Left colon (tissue), 2 donors: ENCODE measurements around the gene STX5. TPM values are rescaled to one million over a fixed set of nuclear protein-coding genes. Genes with fewer than 3 reads are reported as not detected.
"Not testable (repeated sequence)": the region's sequence is repeated elsewhere in the genome, so short reads cannot be mapped to it uniquely, and the experiment has no call there.

Source experiments
- ATAC-seq: fragments of 200-7000 bp; cut with Tn5 transposase; one replicate; pipeline ENCODE4 v1.9.1; 2020; ENCODE audit warnings: mild to moderate bottlenecking, moderate library complexity
- DNase-seq, 2 donors: peaks; one replicate each; pipeline ENCODE4 v3.0.0-alpha.2; 2020
- intact Hi-C, 2 donors: fragments of 100-400 bp; cut with DNase I in 1 of 2; cut with micrococcal nuclease in 1 of 2; formaldehyde crosslinking; loops; one replicate each; pipeline versions ENCODE4 v1.11.2 to v1.14.0; 2022; cut with DNase I, micrococcal nuclease
- total RNA-seq, 2 donors: library from RNA; stranded (reverse); fragmentation: NEBNext Ultra II Directional; extraction: Animal tissue kit (Norgen Biotek cat#: 25700); gene quantifications; one replicate each; pipeline ENCODE4 v1.2.1, GENCODE V29; 2021
- donor health status: DM: no; HTN: no; CAD: no.
- donor health status: DM: yes; HTN: yes; CAD: no.

Gene STX5
- total RNA-seq, 2 donors from 2014 or later: 37.7 to 39.6 TPM

- DNase-seq (peak; percentile 96 to 97), ATAC-seq (peak; percentile 96)
- intact Hi-C loops: no loop called here
Measured at GRCh38 chr11:62855571-62856332, 23.9 kb upstream of the STX5 start.

- DNase-seq: no peak
- intact Hi-C loops: no loop called here
- peak; percentile 15 for ATAC-seq
Measured at GRCh38 chr11:62854825-62855570, 23.1 kb upstream of the STX5 start.

GRCh38 chr11:62854013-62854824 is 22.4 kb upstream of the STX5 start:
- intact Hi-C loops: no loop called here
- no peak for DNase-seq
- no peak for ATAC-seq

DNA sequence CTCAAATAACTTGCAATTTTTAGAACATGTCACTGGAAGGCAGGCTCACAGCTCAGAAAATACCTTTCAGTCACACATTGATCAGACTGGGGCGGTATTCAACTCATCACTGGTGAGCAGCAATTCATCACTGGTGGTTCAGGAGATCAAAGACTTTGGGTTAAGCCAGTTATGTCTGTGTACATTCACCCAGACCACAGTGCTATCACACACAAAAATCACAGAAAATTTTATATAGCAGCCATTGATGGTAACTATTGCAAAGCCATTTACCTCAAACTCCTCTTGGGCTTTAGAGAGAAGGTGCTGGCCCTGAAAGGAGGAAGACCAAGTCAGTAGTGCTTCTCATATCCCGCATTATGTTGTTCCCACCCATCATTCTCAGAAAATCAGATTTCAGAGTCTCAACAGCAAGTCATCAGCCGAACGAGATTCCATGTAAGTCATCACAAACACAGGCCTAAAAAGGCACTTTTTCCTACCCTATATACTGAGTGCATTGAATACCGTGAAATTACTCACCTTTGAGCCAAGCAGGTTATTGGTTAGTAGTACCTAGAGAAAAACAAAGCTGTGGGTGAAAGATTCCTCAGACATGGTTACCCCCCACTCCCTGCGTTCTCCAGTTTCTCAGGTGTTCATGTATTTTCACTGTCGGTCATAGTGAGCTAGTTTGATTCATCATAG is 21.6 kb upstream of the STX5 start:
- ATAC-seq (no peak), DNase-seq (no peak)
- intact Hi-C loops: no loop called here

- ATAC-seq (no peak), DNase-seq (no peak)
- intact Hi-C loops: no loop called here
Measured at GRCh38 chr11:62852523-62853188, 20.8 kb upstream of the STX5 start.

- ATAC-seq: no peak
- intact Hi-C loops: no loop called here
- DNase-seq: no peak
Measured at GRCh38 chr11:62851807-62852522, 20.1 kb upstream of the STX5 start.

DNA sequence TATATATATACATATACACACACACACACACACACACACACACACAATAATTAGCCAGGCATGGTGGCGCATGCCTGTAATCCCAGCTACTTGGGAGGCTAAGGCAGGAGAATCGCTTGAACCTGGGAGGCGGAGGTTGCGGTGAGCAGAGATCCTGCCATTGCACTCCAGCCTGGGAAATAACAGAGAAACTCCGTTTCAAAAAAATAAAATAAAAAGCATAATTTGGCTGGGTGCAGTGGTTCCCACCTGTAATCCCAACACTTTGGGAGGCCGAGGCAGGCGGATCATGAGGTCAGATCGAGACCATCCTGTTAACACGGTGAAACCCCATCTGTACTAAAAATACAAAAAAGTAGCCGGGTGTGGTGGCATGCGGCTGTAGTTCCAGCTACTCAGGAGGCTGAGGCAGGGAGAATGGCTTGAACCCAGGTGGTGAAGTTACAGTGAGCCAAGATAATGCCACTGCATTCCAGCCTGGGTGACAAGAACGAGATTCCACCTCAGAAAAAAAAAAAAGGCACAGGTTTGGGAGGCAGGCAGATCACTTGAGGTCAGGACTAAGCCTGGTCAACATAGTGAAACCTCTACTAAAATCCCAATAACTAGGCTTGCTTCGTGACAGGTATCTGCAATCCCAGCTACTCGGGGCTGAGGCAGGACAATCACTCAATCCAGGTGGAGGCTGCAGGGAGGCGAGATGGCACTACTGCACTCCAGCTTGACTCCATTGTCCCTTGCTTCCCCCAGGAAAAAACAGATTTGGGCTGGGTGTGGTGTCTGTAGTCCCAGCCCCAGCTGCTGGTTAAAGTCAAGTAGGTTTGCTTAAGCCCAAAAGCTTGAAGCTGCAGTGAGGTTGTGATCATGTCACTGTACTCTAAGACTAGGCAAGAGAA is 19.3 kb upstream of the STX5 start:
- intact Hi-C loops: no loop called here
- DNase-seq (no peak), ATAC-seq (no peak)

DNA sequence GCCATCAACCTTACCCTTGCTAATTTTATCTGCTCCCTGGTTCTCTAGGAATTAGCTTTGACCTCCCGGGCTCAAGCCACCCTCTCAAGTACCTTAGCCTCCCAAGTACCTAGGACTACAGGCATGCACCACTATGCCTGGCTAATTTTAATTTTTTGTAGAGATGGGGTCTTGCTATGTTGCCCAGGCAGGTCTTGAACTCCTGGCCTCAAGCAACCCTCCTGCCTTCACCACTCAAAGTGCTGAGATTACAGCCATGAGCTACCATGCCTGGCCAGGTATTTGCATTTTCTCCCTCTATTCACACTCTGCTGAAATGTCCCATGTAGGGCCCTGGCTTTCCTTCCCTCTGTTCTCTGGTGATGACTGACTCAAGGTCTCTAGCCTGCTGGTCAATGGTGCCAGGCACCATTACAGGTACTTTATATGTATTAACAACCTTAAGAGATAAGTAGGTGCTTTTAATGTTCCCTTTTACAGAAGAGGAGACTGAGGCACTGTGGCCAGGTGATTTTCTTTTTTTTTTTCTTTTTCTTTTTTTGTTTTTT is 16.0 kb upstream of the STX5 start:
- intact Hi-C loops: no loop called here
- DNase-seq (no peak), ATAC-seq (no peak)

GRCh38 chr11:62846177-62846576 is 14.3 kb upstream of the STX5 start:
- no peak for ATAC-seq
- intact Hi-C loops: no loop called here
- no peak for DNase-seq

- intact Hi-C loops: no loop called here
- DNase-seq (no peak), ATAC-seq (no peak)
Measured at GRCh38 chr11:62844154-62844553, 12.3 kb upstream of the STX5 start.

- ATAC-seq: no peak
- intact Hi-C loops: no loop called here
Measured at GRCh38 chr11:62843466-62843865, 11.6 kb upstream of the STX5 start.

DNA sequence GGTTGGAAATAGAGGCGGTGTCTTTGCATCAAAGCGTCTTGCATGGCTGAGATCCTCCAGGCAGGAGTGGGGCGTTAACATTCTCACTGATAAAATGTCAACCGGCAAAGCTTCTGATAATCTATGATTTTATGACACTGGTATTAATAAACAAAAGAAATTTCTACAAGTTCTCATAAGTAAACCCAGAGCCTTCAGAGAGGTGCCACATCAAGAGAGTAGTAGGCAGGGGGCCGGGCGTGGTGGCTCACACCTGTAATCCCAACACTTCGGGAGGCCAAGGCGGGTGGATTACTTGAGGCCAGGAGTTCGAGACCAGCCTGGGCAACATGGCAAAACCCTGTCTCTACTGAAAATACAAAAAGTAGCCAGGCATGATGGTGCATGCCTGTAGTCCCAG is 11.0 kb upstream of the STX5 start:
- intact Hi-C loops: not testable (repeated sequence)

More at GRCh38 chr11:62843466-62843865, 11.6 kb upstream of the STX5 start:
- no peak for DNase-seq

GRCh38 chr11:62842171-62842741 is 10.4 kb upstream of the STX5 start:
- intact Hi-C loops: no loop called here
- ATAC-seq (peak; percentile 0), DNase-seq (peak; percentile 50 to 80)

More for the DNA sequence above, 11.0 kb upstream of the STX5 start:
- ATAC-seq: not testable (repeated sequence)
- DNase-seq: peak in 1 of 2 donors; percentile 37

DNA sequence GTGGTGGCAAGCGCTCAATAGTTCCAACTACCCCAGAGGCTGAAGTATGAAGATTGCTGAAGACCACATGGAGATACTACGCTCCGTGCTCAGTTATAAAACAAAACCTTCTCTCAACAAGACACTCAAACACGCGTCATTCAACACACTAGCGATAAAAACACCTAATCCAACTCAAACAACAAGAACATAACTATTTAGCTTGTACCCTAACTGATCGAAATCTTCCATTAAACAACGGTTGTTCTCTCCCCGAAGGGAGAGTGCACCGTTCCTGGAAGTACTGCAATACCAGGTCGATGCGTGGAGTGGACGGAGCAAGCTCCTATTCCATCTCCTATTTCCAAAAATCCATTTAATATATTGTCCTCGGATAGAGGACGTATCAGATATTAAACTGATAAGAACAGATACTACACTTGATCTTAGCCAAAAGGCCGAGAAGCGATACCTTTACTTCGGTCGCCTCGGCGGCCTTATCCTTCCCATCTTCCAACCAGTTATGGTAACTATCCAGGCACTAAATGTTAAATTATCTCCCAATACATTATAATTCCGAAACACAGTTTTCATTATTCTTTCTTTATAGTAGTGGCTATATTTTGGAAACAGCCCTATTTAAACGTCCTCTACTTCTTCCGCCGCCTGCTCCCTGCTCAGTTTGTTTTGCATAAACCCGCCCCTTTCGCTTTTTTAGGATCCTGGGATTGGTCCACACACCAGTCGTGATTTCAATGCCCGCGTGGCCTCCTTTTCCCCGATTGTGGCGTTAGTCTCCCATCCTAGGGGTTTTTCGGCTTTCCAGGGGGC is 9.7 kb upstream of the STX5 start:
- intact Hi-C loops: no loop called here
- ATAC-seq (peak; percentile 66), DNase-seq (peak; percentile 69 to 89)

DNA sequence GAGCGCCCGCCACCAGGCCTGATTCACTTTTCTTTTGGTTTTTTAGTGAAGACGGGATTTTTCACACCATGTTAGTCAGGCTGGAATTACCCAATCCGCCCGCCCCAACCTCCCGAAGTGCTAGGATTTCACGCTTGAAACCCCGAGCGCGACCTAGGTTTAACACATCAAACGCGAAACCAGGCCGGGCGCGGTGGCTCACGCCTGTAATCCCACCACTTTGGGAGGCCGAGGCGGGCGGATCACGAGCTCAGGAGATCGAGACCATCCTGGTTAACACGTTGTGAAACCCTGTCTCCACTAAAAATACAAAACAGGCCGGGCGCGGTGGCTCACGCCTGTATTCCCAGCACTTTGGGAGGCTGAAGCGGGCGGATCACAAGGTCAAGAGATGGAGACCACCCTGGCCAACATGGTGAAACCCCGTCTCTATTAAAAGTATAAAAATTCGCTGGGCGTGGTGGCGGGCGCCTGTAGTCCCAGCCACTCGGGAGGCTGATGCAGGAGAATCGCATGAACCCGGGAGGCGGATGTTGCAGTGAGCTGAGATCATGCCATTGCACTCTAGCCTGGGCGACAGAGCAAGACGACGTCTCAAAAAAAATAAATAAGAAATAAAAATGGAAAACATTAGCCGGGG is 9.0 kb upstream of the STX5 start:
- DNase-seq: peak; percentile 69 to 77
- intact Hi-C loops: not testable (repeated sequence)
- ATAC-seq: peak; percentile 17
